Stimulated activated CD4-positive, alpha-beta T cell treated with anti-CD3 and anti-CD28 coated beads, Interleukin-1b, Interleukin-23, amount 100 ng/mL, for 4 hours (primary cell): ENCODE data around the gene RNGTT.
"Not testable (repeated sequence)": the region's sequence is repeated elsewhere in the genome, so short reads cannot be mapped to it uniquely, and the experiment has no call there.

Experiments used
- DNase-seq, 2 donors: peaks; one replicate each; pipeline ENCODE4 v3.0.0-alpha.2; 2020; ENCODE audit warnings: low read depth in 2 of 2

The RNGTT gene

GRCh38 chr6:88725111-88725975, 238.1 kb downstream of the RNGTT start:
- peak; percentile 1 to 28 for DNase-seq

DNA sequence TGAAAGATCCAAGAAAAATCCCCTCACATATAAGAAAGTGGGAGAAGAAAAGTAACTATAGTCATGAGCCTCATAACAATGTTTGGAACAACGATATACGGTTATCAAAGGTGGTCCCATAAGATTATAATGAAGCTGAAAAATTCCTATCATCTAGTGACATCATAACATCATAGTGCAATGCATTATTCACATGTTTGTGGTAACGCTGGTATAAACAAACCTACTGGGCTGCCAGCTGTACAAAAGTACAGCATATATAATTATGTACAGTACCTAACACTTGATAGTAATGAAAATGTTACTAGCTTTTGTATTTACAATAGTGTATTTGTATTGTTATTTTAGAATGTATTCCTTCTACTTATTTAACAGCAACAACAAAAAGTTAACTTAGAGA, 240.7 kb downstream of the RNGTT start:
- no peak for DNase-seq

- not testable (repeated sequence) for DNase-seq
Measured at GRCh38 chr6:88716399-88716798, 247.0 kb downstream of the RNGTT start.

- no peak for DNase-seq
Measured at GRCh38 chr6:88712243-88712936, 251.0 kb downstream of the RNGTT start.

GRCh38 chr6:88709819-88710246, 253.6 kb downstream of the RNGTT start:
- no peak for DNase-seq

GRCh38 chr6:88708197-88708744, 255.1 kb downstream of the RNGTT start:
- DNase-seq, result no peak

DNA sequence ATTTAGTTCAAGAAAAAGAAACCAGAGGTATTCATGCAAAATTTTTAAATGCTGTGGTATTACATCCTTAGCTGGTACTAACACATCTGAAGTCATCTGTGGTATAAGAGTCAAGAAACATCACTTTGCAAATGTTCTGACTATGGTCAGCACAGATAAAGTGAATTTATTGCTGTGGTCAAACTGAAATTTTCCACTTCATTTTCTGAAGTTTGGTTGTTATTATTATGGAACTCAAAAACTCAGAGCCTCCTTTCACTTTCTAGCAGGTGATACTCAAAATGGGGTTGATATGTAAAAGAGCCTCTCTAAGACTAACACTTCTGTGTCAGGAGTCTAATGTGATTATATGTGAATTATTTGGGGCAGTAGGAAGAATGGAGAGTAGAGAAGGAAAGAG, 257.8 kb downstream of the RNGTT start:
- no peak for DNase-seq

GRCh38 chr6:88704980-88705379, 258.4 kb downstream of the RNGTT start:
- no peak for DNase-seq

GRCh38 chr6:88702956-88703556, 260.4 kb downstream of the RNGTT start:
- DNase-seq, result no peak

DNA sequence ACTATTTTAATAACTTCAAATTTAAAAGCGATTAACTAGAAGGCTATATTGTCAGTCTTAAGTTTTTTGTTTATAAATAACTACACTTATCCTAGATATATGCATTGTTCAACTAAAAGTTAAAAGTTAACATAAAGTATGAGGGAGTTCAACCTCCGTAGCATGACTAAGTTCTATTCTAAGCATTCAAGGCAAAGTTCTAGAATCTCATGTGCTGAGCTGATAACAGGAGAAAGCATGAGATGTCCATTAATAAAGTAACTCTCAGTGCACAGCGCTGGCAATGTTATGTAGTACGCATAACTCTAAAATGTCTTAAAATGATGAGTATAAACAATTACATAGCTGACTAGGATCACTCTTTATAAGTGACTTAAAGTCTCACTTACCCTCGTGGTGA, 264.8 kb downstream of the RNGTT start:
- DNase-seq, result no peak

GRCh38 chr6:88695937-88696336, 267.5 kb downstream of the RNGTT start:
- DNase-seq, result no peak

GRCh38 chr6:88683734-88684133, 279.7 kb downstream of the RNGTT start:
- DNase-seq, result no peak

- no peak for DNase-seq
Measured at GRCh38 chr6:88680654-88681053, 282.8 kb downstream of the RNGTT start.

GRCh38 chr6:88679841-88680240, 283.6 kb downstream of the RNGTT start:
- no peak for DNase-seq

DNA sequence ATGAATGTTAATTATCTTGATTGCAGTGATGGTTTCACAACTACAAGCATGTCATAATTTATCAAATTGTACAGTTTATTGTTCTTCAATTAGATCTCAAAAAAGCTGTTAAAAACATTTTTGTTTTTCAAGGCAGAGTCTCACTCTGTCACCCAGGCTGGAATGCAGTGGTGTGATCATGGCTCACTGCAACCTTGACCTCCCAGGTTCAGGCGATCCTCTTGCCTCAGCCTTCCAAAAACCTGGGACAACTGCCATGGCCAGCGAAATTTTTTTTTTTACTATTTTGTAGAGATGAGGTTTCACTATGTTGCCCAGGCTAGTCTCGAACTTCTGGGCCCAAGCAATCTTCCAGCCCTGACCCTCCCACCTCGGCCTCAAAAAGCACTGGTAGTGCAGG, 286.1 kb downstream of the RNGTT start:
- DNase-seq, result no peak

DNA sequence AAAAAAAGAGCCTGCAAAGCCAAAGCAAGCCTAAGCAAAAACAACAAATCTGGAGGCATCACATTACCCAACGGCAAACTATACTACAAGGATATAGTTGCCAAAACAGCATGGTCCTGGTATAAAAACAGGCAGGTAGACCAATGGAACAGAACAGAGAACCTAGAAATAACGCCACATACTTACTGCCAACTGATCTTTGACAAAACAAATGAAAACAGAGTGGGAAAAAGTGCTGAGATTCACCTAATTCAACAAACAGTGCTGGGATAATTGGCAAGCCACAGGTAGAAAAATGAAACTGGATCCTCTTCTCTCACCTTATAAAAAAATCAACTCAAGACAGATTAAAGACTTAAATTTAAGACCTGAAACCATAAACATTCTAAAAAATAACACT, 291.8 kb downstream of the RNGTT start:
- DNase-seq, result no peak

DNA sequence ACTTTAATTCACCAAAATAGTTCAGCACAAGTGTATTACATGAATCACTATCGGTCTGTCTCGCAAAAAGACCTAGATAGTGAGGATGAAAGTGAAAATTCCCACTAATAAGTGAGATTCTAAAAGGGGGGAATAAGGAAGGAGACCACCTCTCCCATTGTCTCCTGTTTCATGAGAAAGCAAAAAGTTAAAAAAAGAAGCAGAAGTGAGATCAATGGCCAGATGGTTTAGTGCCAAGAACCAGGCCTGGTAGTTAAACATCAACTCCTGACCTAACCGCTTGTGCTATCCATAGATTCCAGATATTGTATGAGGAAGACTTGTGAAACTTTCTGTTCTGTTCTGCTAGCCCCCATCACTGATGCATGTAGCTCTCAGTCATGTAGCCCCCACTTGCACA, 293.0 kb downstream of the RNGTT start:
- no peak for DNase-seq

DNA sequence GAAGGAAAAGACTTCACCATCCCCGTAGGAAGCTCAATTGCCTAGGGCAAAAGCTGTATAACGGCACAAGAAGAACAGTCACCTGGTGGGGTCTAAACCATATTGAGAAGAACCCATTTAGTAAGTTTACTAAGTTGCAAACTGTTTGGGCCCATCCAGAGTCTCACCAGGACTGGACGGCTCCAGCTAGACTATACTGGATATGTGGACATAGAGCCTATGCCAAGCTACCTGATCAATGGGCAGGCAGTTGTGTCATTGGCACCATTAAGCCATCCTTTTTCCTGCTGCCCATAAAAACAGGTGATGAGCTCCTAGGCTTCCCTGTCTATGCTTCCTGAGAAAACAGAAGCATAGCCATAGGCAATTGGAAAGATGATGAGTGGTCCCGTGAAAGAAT, 293.9 kb downstream of the RNGTT start:
- DNase-seq, result no peak

- no peak for DNase-seq
Measured at GRCh38 chr6:88666901-88667300, 296.5 kb downstream of the RNGTT start.

- no peak for DNase-seq
Measured at GRCh38 chr6:88665131-88665530, 298.3 kb downstream of the RNGTT start.

DNA sequence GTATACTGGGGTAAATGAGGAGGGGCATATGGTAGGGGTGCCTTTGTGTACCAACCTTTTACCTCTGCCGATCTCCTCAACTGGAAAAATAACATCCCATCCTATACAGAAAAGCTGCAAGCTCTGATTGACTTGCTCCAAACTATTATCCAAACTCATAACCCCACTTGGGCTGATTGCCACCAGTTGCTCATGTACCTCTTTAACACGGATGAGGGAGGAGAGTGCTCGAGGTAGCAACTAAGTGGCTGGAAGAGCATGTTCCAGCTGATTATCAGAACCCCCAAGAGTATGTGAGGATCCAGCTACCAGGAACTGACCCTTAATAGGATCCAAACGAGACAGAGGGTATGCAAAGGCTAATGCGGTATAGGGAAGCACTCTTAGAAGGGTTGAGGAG, 299.6 kb downstream of the RNGTT start:
- DNase-seq, result no peak

DNA sequence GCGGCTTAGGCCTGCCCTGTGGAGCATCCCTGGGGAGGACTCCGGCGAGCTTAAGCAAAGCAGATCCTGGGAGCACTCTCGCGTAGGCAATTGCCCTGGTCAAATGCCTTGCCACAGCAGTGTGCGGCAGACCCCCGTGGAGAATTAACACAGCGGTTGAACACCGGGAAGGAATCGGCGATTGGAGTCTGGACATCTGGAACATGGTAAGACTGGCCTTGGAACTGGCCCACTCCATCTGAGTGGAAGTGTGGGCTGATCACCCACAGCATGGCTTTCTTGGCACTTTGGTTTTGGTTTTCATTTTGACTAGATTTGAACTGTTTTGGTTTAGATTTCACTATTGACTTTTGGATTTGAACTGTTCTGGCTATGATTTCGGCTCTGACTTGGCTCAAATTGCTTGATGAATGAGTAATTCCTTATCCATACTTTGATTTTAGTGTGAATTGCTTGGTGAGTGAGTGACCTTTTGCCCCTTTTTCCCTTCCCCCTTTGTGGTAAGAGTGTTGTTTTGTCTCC, 300.7 kb downstream of the RNGTT start:
- no peak for DNase-seq
